Daoy (cell line): ENCODE measurements around the gene EPS15. TPM values are rescaled to one million over a fixed set of nuclear protein-coding genes. Genes with fewer than 3 reads are reported as not detected.
A peak's percentile ranks its signal among the peaks of the same experiment; 100 is the strongest.
"Not testable (repeated sequence)": the region's sequence is repeated elsewhere in the genome, so short reads cannot be mapped to it uniquely, and the experiment has no call there.

Source experiments
- DNase-seq: peaks from one replicate; pipeline ENCODE4 v3.0.0-alpha.2; 2015; ENCODE audit warnings: low read depth
- total RNA-seq: library from RNA; depleted of rRNA; stranded (reverse); fragments of >200 nt; shearing (Covaris generic); gene quantifications from 2 replicates; pipeline ENCODE4 v1.2.3, GENCODE V29; 2014

The EPS15 gene
- total RNA-seq, 1 experiment from 2014 or later, result 33.4 TPM

- DNase-seq, result no peak
Measured at GRCh38 chr1:51425955-51426354, 93.1 kb downstream of the EPS15 start.

- no peak for DNase-seq
Measured at GRCh38 chr1:51425273-51425672, 93.8 kb downstream of the EPS15 start.

GRCh38 chr1:51423073-51423821 lies 95.8 kb downstream of the EPS15 start:
- no peak for DNase-seq

GRCh38 chr1:51422367-51423072 lies 96.5 kb downstream of the EPS15 start:
- no peak for DNase-seq

GRCh38 chr1:51421964-51422363 lies 97.1 kb downstream of the EPS15 start:
- peak; percentile 18 for DNase-seq

- no peak for DNase-seq
Measured at GRCh38 chr1:51420867-51421627, 98.0 kb downstream of the EPS15 start.

GRCh38 chr1:51418384-51418959 lies 100.6 kb downstream of the EPS15 start:
- no peak for DNase-seq

GRCh38 chr1:51417496-51418383 lies 101.3 kb downstream of the EPS15 start:
- no peak for DNase-seq

GRCh38 chr1:51416910-51417309 lies 102.2 kb downstream of the EPS15 start:
- DNase-seq, result no peak

- DNase-seq, result no peak
Measured at GRCh38 chr1:51415963-51416362, 103.1 kb downstream of the EPS15 start.

GRCh38 chr1:51414811-51415210 lies 104.3 kb downstream of the EPS15 start:
- DNase-seq, result no peak

GRCh38 chr1:51411820-51412219 lies 107.2 kb downstream of the EPS15 start:
- DNase-seq, result not testable (repeated sequence)

- no peak for DNase-seq
Measured at GRCh38 chr1:51410568-51411460, 108.3 kb downstream of the EPS15 start.

GRCh38 chr1:51409755-51410541 lies 109.1 kb downstream of the EPS15 start:
- DNase-seq, result not testable (repeated sequence)

GRCh38 chr1:51392241-51392640 lies 126.8 kb downstream of the EPS15 start:
- DNase-seq, result no peak

- not testable (repeated sequence) for DNase-seq
Measured at GRCh38 chr1:51390641-51391040, 128.4 kb downstream of the EPS15 start.

- DNase-seq, result not testable (repeated sequence)
Measured at GRCh38 chr1:51387288-51387687, 131.8 kb downstream of the EPS15 start.

- DNase-seq, result not testable (repeated sequence)
Measured at GRCh38 chr1:51386259-51386658, 132.8 kb downstream of the EPS15 start.

- DNase-seq, result no peak
Measured at GRCh38 chr1:51385776-51386175, 133.3 kb downstream of the EPS15 start.
